Measurements from ENCODE around the gene MTUS2.

GRCh38 chr13:29456419-29456818, 636.3 kb downstream of the MTUS2 start:
- TF ChIP-seq CTCF (conservative IDR thresholded peaks at IDR 0.05; ENCODE audit: low read depth, low read length), result no peak
- no peak for TF ChIP-seq EZH2 (IDR thresholded peaks at IDR 0.05; ENCODE audit: low read length, unreplicated experiment)
